Bronchial epithelial cell (primary cell): ENCODE data around the gene IL17A. TPM values are rescaled to one million over a fixed set of nuclear protein-coding genes. Genes with fewer than 3 reads are reported as not detected.

ENCODE experiments used
- DNase-seq: peaks from one replicate; pipeline ENCODE4 v3.0.0-alpha.2; 2010; ENCODE audit warnings: low read depth
- FAIRE-seq: peaks from 2 replicates; lab custom pipeline; 2011; peaks lifted over from hg19 to GRCh38; lab: Jason Lieb, UNC
- H3K27me3 ChIP-seq: 2 replicates; pipeline ENCODE4 v1.5.1; 2011; ENCODE audit warnings: low read length; ENCODE audit not compliant: control insufficient read depth, insufficient read depth
- H3K36me3 ChIP-seq: 2 replicates; pipeline ENCODE4 v1.5.1; 2011; ENCODE audit warnings: low read length; ENCODE audit not compliant: control insufficient read depth, insufficient read depth
- H3K4me3 ChIP-seq: 2 replicates; pipeline ENCODE4 v1.5.1; 2011; ENCODE audit warnings: mild to moderate bottlenecking, low read depth, low read length, control low read depth
- total RNA-seq: library from RNA; depleted of rRNA; stranded (reverse); fragments of >200 nt; gene quantifications from 2 replicates; pipeline ENCODE4 v1.2.1, GENCODE V29; 2014
- TF ChIP-seq, protein P1 (sequence below): IDR thresholded peaks from 2 replicates; pipeline ENCODE4 v1.5.1; 2011; ENCODE audit warnings: mild to moderate bottlenecking, moderate library complexity, low read length, control low read depth, inconsistent platforms; ENCODE audit not compliant: insufficient read depth, severe bottlenecking

Gene IL17A
- total RNA-seq, 1 donor from 2014 or later: not detected

DNA sequence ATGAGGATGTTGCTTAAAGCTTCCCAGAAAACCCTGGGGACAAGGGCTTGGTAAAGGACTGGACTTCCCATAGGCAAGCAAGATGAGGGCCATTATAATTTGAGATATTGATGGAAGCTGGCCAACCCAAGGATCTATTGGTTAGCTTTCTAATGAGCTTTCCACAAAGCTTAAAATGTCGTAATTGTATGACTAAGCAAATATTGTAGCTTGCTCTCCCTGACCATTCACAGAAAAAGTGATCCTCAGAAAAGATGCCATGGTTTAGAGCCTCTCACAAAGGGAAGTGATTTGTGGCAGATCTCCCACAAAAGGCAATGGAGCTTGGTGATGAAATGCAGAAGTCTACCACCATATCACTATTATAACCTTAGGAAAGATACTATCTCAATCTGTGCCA, 44.5 kb downstream of the IL17A start:
- DNase-seq: no peak
- TF ChIP-seq, protein P1, sequence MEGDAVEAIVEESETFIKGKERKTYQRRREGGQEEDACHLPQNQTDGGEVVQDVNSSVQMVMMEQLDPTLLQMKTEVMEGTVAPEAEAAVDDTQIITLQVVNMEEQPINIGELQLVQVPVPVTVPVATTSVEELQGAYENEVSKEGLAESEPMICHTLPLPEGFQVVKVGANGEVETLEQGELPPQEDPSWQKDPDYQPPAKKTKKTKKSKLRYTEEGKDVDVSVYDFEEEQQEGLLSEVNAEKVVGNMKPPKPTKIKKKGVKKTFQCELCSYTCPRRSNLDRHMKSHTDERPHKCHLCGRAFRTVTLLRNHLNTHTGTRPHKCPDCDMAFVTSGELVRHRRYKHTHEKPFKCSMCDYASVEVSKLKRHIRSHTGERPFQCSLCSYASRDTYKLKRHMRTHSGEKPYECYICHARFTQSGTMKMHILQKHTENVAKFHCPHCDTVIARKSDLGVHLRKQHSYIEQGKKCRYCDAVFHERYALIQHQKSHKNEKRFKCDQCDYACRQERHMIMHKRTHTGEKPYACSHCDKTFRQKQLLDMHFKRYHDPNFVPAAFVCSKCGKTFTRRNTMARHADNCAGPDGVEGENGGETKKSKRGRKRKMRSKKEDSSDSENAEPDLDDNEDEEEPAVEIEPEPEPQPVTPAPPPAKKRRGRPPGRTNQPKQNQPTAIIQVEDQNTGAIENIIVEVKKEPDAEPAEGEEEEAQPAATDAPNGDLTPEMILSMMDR: no peak
- H3K4me3 ChIP-seq: no peak overlapping the region
- H3K36me3 ChIP-seq: no peaks in the 10 kb centered on the region
- FAIRE-seq: no peak
- H3K27me3 ChIP-seq: no peaks in the 10 kb centered on the region

DNA sequence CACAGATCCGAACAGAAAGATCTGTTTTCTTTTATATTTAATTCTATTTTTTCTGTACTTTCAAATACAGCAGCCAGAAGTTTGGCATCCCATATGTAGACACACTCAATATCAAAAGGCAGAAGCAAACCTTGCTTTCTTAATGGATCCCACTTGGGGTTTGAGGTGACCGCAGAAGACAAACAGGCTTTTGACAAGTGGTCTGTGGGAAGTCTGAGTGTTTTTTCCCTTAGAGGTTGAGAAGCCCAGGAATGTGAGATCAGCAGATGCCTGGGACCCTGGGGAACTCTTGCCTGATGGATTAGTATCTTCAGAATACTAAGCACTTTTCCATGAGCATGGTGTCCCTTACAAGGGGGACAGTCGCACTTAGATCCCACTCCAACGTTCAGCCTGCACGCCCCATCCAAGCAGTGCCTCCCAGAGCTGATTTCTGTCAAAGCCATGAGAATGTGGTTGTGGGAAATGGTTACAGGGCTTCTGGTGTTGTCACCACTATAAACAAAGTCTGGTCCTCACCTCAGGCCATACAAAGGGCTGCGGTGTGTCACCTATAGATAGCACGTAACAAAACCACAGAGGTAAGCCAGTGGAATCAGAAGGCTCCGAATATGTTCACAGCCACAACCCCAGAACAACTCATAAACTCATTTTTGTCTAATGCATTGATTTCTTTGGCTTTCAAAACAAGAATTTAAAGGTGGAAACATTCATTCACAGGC, 45.4 kb downstream of the IL17A start:
- DNase-seq: no peak
- TF ChIP-seq, protein P1: no peak
- H3K27me3 ChIP-seq: no peaks in the 10 kb centered on the region
- H3K4me3 ChIP-seq: no peak overlapping the region
- no peak for FAIRE-seq
- H3K36me3 ChIP-seq: no peaks in the 10 kb centered on the region

DNA sequence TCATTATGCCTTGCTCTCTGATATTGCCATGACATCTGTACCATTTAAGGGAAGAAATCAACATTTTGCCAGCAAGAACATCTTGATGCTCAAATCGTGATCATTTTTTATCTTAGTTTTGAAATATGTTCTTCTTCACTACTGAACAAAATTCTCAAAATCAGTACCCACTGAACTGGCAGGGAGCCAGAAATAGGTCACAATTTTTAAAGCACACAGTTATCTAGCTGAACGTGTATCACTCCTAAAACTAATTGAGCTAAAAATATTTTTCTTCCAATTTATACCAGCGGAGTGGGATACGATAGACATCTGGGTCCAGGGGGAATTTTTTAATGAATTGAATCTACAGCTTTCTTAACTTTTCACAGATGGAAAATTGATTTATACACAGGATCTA, 46.8 kb downstream of the IL17A start:
- FAIRE-seq (no peak), DNase-seq (no peak)
- Histone ChIP-seq H3K27me3 (no peaks in the 10 kb centered on the region), H3K36me3 (no peaks in the 10 kb centered on the region), H3K4me3 (no peak overlapping the region)
- TF ChIP-seq, protein P1: no peak

DNA sequence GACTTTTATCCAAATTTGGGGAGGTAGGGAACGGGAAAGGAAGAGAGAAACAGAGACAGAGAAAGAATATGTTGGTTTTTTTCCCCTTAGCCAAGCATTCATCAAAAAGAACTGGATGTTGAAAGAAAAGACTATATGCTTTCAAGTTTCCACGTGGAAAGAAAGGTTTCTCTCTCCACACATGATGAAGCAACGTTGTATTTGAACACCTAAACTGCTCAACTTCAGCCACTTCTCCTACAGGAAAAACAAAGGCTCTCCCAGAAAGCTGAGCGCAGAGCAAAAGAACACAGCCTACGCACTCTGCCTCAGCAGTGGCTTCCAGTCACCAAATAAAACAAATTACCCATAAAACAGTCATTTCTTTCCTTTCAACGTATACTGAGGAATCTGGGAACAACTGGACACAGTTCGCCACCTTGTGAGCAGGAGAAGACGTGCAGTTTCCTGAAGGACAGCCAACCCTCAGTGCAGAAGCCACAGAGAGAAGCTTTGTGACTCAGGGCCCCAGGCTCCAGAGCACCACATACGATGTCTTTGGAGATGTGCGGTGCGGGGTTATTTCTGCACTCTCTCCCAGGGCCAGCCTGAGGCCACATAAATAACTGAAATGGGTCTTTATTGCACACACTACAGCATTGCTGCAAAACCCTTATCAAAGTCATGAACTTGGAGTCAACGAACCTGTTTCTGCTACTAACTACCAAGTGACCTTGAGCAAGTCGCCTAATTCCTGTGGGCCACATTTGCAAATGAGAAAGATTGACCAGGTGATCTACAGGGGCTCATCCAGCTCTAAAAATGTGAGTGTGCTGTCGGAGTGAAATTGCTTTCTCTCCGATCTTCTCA, 48.0 kb downstream of the IL17A start:
- H3K27me3 ChIP-seq: no peaks in the 10 kb centered on the region
- no peak overlapping the region for H3K4me3 ChIP-seq
- peak; percentile 47 for FAIRE-seq
- DNase-seq: peak; percentile 69
- no peaks in the 10 kb centered on the region for H3K36me3 ChIP-seq
- TF ChIP-seq, protein P1: peak; percentile 66

Other genes with a start within 250 kb of the IL17A start
- not detected in 2 replicates for gene PKHD1, start 98.8 kb upstream of the IL17A start, total RNA-seq
- not detected in 2 replicates for gene IL17F, start 58.1 kb downstream of the IL17A start, total RNA-seq
- 11.6 and 23.4 TPM in 2 replicates for gene MCM3, start 98.4 kb downstream of the IL17A start, total RNA-seq
- gene PAQR8, start 175.8 kb downstream of the IL17A start, total RNA-seq: 1.3 and 5.6 TPM in 2 replicates
- 4.5 and 6.6 TPM in 2 replicates for gene EFHC1, start 234.0 kb downstream of the IL17A start, total RNA-seq